GM18951 (cell line): Measurements from ENCODE around the gene PLA2R1.

Experiments used
- POLR2A ChIP-seq: IDR thresholded peaks from 4 replicates; pipeline ENCODE4 v1.6.1; 2011; ENCODE audit warnings: mild to moderate bottlenecking; ENCODE audit not compliant: insufficient read length, insufficient read depth; ENCODE audit errors: extremely low read depth
- in situ Hi-C: fragments of 300-500 bp; cut with MboI; formaldehyde crosslinking; loops from one replicate; pipeline ENCODE4 v1.12.0; 2022; ENCODE audit warnings: low sequenced_read_pairs, mixed read lengths, inconsistent platforms; ENCODE audit not compliant: unreplicated experiment

PLA2R1 gene

DNA sequence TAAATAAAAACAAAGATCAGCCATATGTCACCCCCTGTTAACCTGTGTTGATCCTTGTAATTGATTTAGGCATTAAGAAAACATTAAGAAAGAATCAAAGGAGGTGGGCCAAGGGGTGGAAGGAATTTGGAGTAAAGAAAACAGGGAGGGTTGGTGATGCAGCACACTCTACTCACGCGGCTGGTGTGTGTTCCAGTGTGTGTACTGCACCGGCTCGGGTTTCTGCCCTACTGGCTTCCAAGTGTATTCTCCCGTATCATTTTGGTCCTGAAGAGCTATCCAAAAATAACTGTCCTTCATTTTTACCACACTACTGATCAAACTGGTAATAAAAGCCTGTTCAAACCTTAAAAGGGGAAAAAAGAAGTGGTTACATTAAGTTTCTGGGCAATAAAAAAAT is 56.9 kb downstream of the PLA2R1 start:
- no peak for TF ChIP-seq POLR2A
- in situ Hi-C loops, result no loop called here

DNA sequence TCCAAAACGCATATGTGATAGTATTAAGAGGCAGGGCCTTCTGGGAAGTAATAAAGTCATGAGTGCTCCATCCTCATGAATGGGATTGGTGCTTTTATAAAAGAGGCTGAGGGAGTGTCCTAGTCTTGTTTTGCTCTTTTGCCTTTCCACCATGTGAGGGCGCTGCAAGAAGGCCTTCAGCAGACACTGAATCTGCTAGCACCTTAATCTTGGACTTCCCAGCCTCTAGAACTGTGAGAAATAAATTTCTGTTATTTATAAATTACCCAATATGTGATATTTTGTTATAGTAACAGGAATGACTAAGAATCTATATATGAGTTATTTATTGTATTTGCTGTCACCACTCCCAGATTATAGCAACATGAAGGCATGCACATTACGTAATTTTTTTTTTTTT is 63.5 kb downstream of the PLA2R1 start:
- TF ChIP-seq POLR2A, result no peak
- in situ Hi-C loops, result no loop called here

DNA sequence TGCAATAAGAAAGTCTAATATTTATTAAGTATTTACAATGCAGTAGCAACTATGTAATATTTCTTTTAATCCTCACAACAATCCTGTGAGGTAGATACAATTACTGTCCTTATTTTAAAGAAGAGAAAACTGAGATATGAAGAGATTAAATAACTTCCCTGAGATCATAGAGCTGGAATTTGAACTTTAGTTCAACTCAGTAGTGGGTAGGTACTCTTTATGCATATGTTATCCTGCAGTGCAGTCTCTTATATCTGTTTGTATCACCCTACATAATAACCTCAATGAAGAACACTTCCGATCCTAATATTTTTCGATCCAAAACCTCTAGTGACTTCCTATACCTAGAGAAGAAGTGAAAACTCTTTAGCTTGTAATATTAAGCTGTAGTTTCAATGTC is 64.2 kb downstream of the PLA2R1 start:
- in situ Hi-C loops, result no loop called here

DNA sequence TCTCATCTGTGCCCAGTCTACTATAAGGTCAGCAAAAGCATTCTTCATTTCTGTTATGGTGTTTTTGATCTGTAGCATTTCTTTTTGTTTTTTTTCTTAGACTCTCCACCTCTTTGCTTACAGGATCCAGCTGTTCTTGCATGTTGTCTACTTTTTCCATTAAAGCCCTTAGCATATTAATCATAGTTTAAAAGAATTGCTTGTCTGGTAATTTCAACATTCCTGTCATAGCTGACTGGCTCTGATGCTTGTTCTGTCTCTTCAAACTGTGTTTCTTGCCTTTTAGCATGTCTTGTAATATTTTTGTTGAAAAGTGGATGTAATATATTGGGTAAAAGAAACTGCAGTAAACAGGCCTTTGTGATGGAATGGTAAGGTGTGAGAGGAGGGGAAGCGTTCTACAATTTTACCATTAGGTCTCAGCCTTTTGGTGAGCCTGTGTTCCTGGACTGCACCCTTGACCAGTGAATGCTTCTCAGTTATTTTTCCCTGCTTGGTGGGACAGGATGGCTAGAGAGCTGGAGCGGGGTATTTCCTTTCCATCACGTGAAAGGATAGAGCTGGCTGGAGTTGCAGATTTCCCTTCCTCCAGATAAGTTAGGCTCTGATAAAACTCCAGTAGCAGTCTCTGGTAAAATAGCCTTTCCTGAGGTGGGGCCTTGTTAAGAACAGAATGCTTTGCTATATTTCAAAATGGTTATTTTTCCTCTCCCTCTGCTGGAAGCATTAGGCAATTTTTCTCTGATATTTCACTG is 65.4 kb downstream of the PLA2R1 start:
- TF ChIP-seq POLR2A, result no peak
- in situ Hi-C loops, result no loop called here

More for the DNA sequence above, 64.2 kb downstream of the PLA2R1 start:
- no peak for TF ChIP-seq POLR2A

DNA sequence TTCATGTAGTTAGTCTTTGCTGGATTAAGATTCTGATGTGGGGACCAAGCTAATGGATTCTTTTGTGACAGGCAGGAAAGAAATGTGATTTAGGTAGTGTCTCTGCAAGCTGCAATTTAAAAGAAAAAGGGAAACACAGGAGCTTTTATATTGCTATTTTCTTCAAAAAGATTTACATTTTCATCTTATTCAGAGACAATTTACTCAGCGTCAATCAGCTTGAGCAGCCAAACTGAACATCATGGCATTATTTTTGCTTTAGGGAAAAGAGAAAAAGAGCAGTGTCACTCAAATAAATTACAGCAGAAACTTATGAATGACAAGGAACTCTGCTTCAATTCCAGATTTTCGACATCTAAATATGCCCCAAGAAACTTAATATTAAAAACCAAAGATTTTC is 67.4 kb downstream of the PLA2R1 start:
- in situ Hi-C loops, result no loop called here
- TF ChIP-seq POLR2A, result no peak

DNA sequence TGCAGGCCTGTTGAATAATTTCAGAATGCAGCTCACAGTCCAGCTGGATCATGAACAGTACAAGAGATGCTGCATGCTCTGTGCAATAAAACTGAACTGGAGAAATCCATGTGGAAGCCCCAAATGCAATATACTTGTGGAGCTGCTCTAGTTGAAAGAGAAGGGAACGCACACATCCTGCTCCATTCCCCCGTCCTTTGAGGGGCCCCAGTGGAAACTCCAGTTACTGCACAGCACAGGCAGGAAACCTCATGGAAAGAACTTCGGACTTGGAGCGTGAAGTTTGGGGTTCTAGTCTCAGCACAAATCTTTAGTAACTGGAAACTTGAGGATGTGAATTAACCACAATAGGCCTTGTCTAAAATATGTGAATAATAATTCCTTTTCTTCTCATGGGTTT is 73.2 kb downstream of the PLA2R1 start:
- in situ Hi-C loops, result no loop called here
- TF ChIP-seq POLR2A, result no peak

DNA sequence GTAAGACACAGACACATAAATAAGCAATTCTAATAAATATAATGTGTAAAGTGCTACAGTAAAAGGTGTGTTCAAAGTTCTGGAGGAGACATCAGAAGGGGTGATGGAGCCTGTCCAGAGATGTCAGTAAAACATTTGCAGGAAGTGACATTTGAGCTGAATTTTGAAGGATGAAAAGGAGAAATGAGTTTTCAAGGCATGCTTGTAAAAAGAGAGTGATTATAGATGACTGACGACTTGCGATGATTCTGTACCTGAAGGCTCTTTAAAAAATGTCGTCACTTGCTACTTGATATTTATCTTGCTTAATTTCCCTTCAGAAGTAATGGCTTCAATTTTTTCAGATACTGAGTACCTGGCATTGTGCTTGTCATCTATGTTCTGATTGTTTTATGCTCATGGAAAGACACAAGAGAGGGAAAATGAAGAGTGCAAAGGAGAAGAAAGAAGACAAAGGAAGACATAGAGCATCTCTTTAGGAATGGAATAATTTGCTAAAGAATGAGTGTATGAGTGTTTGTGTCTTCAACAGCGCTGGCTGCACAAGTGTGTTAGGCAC is 73.9 kb downstream of the PLA2R1 start:
- TF ChIP-seq POLR2A, result no peak
- in situ Hi-C loops, result no loop called here

DNA sequence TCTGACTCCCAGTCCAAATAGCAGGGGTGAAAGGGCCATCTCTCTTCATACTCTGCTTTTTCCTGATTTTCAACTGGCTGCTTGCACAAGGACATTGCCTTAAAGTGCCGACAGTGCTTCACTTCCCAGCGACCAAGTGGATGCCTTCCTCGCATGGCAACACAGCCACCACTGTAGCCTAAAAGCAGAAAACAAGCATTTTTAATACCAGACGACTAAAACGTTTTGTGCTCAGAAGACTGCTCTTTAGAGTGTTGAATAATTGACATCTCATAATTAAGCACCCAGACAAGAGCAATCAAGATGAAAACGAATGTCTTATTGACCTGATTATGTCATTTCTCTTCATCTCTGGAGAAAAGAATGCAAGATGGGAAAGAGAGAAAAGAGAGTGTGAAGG is 75.2 kb downstream of the PLA2R1 start:
- in situ Hi-C loops, result no loop called here
- no peak for TF ChIP-seq POLR2A

DNA sequence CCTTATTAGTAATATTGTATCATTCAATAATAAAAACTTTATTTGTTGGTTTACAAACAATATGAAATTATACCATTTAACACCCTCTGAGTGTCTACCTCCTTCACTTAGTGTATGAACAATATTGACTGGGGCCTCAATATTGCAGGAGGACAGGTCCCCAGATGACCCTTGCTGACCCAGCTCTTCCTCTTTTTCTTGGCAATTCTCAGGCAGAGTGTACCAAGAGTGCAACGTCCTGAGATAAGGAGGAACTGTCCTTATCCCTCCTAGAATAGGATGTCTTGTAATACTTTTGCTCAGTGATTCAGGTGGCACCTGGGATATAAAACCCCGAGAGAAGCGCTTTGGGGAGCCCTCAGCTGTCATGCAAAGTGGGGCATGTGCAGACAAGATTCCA is 76.8 kb downstream of the PLA2R1 start:
- in situ Hi-C loops, result no loop called here
- TF ChIP-seq POLR2A, result no peak

DNA sequence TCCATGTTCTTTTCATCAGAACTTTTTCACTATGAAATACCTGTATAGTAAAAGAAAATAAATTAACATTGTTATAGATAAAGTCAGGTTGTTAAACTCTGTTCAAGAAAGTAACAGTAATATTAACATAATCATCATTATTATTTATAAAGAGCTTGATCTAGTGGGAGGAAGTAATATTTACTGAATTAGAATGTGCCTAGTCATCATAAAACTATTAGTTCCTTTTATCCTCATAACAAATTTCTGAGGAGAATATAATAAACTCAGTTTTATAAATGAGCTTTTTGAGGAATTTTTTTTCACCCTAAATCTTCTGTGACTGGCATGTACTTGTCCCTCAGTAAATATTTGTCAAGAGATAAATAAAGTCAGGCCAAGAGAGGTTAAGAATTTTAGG is 78.4 kb downstream of the PLA2R1 start:
- in situ Hi-C loops, result no loop called here
- TF ChIP-seq POLR2A, result no peak

DNA sequence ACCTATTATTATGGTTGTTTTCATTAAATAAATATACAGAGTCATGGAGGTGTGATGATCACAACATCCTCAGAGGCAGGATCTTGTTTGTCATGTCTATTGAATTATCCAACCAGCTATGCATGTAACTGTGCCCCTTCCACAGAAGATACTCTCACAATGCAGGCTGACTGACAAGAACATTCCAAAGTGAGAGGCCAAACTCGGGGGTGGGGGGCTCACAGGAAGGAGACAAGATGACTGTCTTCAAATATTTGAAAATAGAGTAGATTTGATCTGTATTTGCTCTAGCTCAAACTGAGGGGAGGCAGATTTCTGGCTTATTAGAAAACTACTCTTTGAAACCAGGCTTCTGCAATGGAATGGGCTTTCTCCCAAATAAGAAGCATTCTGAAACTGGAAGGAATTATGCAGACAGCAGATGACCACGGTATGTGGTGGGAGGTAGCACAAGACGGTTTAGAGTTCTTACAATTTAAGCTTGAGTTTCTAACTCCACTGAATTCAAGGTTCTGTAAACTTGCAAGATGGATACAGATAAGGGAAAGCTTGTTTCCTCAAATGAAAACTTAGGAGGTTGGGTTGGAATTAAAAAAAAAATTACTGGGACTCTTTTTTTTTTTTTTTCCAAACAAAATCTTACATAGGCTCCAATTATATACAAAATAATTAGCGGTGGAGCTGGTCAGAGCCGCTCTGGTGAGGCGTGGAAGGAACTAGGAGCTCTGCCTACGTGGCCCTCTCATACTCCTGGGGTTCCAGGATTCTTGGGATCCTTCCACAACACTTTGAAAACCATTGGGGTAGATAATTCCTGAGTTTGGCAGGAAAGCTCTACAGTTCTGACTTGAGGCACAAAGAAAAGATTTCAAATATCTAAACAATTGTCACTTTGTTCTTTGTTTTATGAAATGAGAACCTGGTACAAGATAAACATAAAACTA is 79.3 kb downstream of the PLA2R1 start:
- in situ Hi-C loops, result no loop called here
- TF ChIP-seq POLR2A, result no peak

DNA sequence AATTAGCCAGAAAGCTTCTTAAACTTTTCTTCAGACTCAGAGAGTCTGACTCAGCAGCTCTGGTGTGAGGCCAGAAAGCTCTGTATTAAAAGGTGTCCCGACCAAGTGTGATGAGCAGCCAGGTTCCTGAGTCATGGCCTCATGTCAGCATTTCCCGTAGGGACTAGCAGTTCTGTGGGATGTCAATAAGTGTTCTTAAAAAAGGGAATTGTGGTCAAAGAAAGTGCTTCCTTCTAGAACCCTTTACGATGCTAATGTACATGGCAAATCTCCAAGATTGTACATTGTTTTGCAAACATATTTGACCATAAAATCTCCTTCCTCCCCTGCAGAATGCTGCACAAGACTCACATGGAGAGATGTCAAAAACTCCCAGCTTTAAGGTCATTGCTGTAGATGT is 80.1 kb downstream of the PLA2R1 start:
- in situ Hi-C loops, result no loop called here
- no peak for TF ChIP-seq POLR2A

DNA sequence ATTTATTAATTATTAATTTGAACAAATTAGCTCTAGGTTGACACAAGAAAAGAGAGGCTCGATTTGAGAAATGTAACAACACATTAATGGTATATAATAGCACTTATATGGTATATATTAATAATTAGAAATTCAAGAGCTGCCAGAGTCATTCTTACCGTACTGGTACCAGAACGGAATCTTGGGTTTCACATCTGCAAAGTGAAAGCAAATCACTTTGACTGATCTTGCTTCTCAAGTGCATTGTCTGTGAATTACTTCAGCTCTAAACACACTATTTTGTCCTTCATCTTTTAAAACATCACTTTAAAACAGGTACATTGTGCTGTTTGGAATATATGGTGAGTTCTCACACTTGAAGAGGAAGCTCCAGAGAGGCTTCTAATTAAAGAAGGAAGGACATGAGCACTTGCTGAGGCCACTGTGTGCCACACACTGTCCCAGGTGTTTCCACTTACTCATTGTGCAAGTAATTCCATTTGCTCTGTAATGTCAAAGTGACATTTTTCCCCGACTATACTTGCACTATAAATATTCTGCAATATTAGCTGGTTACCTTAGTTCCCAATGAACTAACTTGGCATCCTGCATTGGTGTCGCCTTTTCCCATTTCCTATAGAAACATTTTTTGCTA is 85.8 kb downstream of the PLA2R1 start:
- TF ChIP-seq POLR2A, result no peak
- in situ Hi-C loops, result no loop called here

DNA sequence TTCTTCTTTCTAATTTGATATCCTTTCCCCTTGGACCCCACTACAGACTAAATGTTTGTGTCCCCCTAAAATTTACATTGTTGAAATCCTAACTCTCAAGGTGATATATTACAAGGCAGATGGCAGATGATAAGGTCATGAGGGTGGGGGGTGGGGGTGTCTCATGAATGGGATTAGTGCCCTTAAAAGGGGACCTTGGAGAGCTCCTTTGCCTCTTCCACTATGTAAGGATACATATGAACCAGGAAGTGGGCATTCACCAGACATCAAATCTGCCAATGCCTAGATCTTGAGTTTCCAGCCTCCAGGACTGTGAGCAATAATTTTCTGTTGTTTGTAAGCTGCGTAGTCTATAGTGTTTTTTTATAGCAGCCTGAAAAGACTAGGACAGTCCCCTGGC is 89.1 kb downstream of the PLA2R1 start:
- no peak for TF ChIP-seq POLR2A
- in situ Hi-C loops, result loop anchor here (25.0 kb wide), 1 partner anchor 1061 kb away; no protein-coding TSS in a partner anchor
